HG03575 (cell line): ENCODE measurements around the gene MYRIP.

Experiments
- ATAC-seq: cut with Tn5 transposase; IDR thresholded peaks from one replicate; pipeline ENCODE4 v1.9.1; 2021; ENCODE audit not compliant: unreplicated experiment, insufficient number of reproducible peaks, low FRiP score; ENCODE audit errors: extremely low read depth

The MYRIP gene

DNA sequence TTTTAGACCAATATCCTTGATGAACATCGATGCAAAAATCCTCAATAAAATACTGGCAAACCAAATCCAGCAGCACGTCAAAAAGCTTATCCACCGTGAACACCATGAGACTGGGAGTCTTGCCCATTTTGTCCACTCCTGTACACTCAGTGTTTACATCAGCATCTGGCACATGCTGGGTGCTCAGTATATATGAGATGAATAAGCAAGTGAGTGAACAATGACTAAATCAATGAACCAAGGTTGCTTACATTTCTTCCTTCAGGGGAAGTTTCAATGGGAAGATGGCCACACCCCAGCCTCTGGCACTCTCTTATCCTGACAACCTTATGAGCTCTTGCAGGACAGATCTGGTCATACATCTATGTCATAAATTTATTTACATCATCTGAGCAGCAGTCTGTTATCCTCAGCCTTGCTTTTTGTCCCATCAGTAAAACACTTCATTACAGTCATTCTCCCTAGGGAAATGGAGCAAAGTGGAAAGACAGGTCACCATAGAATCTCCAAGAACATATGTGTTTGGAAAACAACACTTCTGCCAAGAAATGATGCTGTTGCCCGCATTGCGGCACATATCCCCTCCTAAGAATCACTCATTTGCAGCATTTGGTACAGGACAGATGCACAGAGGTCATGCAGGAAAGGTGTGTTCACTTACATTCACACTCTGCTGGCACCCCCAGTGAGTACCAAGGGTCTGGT is 328.3 kb downstream of the MYRIP start:
- ATAC-seq = no peak

DNA sequence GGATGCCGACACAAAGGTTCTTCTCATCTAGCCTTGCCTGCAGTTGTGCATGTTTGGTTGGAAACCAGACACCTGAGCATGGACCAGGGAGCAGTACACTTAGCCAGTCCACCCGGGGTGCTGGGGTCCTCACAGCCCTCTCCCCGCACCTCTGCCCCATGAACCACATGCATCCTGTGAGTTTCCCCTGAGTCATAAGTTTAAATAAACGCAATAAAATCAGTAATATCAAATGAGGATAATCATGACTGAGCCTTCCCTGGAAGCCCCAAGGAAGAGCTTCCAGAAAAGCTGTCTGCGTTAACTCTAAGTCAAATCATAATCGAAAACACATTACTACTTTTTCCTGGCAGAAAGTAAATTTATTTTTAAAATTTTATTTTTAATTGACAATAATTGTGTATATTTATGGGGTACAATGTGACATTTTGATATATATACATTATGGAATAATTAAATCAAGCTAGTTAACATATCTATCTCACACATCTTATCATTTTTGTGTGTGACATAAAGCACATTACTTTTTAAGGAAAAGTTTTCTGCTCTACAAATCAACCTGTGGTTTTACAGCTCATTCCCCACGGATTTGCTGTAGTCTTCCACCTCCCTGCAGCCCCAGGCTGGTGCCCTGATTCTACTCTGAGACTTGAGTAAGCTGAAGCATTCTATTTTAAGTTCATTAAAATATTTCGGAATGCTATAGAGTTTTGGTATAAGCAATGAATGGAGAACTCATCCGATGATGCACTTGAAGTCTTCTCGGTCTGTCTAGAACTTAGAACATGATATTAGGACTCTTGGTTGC is 334.1 kb downstream of the MYRIP start:
- ATAC-seq = no peak

DNA sequence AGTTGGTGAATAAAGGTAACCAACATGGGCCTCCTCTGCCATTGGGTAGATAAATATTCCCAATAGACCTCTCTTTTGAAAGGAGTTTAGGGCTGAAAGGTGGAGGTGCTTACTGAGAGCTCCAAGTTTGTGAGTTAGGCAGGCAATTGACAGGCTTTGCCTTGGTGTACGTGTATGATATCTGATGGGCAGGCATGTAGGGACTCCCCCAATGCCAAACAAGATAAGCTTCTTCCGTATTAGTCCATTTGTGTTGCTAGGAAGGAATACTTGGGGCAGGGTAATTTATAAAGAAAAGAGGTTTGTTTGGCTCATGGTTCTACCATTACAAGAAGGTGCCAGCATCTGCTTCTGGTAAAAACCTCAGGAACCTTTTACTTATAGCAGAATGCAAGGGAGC is 339.4 kb downstream of the MYRIP start:
- no peak for ATAC-seq

GRCh38 chr3:40152482-40153133 is 343.2 kb downstream of the MYRIP start:
- no peak for ATAC-seq

DNA sequence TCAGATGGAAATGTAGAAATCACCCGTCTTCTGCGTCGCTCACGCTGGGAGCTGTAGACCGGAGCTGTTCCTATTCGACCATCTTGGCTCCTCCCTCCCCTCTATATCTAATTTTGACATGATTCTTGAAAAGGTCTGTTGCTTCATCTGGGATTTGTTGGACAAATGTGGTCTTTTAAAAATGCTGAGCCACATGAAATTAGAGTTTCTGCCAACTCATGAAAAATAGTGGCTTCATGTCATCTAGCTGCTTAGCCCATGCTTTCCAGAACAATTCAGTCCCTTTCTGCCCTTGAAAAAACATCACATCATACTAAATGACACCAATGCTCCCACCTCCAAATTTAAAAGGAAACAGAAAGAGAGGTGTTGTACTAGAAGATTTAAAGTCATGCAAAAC is 351.5 kb downstream of the MYRIP start:
- no peak for ATAC-seq

GRCh38 chr3:40162616-40163015 is 353.2 kb downstream of the MYRIP start:
- ATAC-seq = no peak

DNA sequence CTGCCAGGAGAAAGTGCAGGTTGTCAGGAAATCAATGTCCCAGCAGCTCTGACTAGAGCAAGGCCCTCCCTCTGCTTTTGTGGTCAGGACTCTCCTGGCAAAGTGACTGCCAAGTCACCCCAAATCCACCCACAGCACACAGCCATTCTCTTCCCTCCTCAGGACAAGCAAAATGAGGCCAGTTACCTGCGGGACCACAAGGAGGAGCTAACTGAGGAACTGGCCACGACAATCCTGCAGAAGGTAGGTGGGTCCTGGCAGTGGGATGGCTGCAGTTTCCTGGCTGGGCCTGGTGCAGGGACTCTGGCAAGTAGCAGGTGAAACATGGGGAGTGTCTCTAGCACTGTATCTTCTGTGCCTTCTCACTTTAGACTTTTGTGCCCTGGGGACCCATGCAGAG is 357.6 kb downstream of the MYRIP start:
- ATAC-seq = no peak

DNA sequence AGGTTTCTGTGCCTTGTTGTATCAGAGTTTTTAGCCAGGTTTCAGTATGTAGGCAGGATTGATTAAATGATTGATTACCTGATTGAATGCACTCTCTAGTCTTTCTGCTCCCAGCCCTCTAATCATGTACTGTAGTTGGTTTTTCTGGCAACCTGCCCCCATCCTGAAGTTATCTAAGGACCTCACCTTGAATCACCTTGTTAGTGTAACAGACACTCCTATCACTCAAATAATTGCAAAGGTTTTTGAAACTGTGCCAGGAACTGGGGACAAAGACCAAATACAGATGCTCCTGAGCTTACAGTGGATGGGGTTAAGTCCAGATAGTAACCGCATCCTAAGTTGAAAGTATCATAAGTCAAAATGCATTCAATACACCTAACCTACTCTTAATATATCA is 358.5 kb downstream of the MYRIP start:
- ATAC-seq = no peak

- ATAC-seq = peak; percentile 14
Measured at GRCh38 chr3:40169983-40170382, 360.6 kb downstream of the MYRIP start.

DNA sequence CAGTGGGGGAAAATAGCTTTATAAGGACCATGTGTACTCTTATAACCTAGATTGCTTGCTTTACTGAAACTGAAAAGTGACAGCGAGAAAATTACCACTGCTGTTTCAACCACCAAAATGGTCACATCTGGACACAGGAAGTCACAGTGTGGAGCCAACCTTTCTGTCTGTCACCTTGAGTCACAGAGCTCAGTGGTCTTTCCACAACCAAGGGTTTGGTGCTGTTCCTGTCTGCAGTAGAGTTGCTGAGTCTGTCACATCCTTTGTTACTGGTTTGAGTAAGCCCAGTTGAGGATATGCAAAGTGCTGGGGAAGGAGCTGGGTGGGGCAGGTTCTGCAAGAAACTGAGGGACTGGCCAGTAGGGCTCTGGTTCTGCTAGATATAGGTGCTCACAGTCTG is 361.0 kb downstream of the MYRIP start:
- peak; percentile 97 for ATAC-seq

- no peak for ATAC-seq
Measured at GRCh38 chr3:40172560-40172959, 363.2 kb downstream of the MYRIP start.

DNA sequence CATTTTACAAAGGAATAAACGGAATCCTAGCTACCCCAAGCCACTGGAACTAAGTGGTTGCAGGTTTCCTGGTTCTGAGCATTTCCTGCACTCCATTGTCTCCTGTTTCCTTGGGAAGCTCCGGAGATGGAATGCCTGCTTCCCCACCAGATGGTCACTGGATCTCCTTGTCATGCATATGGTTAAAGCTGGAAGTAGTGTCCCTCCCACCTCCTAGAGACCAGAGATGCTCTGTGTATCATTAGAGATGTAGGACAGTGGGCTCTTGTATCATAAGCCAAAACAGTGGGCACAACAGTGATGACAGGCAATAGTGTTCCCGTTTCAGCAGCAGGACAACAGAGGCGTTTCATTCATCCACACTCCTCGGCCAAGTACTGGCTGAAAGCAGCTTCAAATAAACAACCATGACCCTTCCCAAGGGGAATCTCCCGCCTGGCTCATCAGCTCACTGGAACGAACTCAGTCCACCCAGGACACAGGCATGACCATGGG is 363.9 kb downstream of the MYRIP start:
- ATAC-seq = no peak

DNA sequence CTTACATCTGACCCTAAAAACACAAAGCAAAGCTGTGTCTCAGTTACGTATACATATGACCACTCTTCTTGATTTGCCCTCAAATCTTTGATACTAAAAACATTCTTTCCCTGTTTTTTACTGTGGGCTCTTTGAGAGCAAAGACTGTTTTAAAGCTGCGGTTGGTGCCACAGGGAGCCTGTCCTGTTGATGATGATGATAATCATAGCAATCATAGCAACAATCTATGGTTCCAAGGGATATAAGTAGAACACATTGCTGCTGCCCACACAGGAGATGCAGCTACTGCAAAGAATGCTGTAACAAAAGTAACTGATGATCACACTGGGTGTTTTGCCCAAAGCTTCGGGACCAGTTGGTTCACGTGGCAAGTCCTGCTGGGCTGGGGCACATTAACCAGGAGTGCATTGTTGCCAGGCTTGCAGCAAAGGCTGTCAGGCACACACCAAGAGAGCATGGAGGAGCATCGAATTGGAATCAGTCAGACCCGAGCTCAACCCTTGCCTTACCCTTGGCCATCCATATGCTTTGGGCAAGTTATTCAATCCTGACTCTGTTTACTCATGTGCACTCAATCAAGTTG is 368.7 kb downstream of the MYRIP start:
- ATAC-seq = no peak

- ATAC-seq = no peak
Measured at GRCh38 chr3:40179016-40179415, 369.6 kb downstream of the MYRIP start.

GRCh38 chr3:40181182-40181581 is 371.8 kb downstream of the MYRIP start:
- no peak for ATAC-seq

DNA sequence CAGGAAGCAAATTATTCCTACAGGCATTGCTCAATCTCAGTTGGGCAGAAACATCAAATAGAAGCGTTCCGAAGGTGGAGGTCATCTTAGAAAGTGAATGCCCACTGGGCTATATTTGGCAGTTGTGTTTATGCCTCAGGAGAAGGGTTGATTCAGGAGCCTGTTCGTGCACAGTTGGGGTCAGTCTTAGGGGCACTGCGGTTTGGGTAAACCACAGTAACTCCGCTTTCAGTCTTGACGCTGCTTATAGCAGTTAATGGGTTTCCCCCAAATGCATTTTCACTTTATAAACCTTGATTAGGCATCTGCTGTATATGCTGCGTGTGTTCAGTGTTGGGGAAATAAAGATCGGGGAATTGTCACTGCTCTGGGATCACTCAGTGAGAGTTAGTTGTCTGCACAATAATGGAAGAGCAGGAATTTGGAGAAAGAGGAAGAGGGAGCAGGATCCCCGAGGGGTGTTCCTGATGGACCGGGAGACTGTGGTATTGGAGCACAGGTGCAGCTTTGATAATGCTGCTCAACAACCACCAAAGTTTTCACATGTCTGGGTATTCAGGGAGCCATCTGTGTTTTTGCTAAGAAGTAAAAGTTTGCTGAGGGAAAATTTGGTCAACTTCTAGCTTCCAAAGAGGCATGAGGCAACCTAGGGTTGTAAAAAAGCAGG is 375.8 kb downstream of the MYRIP start:
- no peak for ATAC-seq

DNA sequence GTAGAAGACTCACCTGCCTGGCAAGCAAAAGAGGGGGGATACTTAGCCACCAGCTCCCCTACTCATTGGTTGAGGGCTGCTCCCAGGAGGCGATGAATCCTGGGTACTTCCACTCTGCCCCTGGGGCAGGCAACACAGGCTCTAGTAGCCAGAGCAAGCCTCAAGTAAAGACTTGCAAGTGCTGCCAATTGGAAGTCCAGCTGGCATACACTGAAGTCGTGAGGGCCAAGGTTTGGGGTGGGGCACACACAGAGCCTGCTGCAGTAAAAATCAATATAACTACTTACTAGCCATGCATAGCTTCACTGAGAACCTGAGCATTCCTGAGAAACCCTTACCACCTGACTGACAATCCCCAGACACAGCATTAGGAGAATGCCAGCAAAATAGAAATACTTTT is 377.1 kb downstream of the MYRIP start:
- ATAC-seq = no peak

GRCh38 chr3:40187945-40188344 is 378.5 kb downstream of the MYRIP start:
- ATAC-seq = no peak

DNA sequence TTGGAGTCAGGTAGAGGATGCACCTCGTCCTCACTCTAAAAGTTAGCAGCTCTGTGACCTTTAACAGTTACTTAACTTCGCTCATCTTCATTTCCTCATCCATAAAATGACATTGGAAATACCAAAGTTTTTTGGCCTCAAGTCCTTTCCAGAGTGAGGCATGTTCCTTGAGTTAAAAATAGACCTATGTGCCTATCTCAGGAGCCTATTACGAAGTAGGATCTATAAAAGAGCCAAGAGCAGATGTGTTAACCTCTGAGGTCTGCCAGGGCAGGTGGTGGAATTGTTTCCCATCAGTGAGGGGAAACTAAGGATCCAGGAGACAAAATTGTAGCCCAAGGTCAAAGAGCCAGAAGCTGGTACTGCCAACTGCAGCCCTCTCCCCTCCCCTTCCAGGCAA is 379.7 kb downstream of the MYRIP start:
- no peak for ATAC-seq
